ENCODE measurements around the gene TMEM95. TPM values are rescaled to one million over a fixed set of nuclear protein-coding genes. Genes with fewer than 3 reads are reported as not detected.

Gene TMEM95
- total and polyA plus RNA-seq, 2 of the 8 experiments (the other 6 are each of a cell fraction or from before 2014, with no cell fraction given) = not detected

DNA sequence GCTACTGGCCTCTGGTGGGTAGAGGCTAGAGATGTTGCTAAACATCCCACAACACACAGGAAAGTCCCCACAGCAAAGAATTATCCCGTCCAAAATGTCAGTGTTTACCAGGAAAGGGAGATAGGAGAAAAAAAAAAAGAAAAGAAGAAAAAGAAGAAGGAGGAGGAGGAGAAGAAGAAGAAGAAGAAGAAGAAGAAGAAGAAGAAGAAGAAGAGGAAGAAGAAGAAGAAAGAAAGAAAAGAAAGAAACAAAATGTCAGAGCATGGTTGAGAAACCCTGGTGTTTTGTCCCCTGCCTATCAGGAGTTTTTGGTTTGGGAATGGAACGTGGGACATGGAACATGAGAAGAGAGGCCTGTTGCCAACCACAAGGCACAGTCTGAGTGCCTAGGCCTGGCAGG, 2.4 kb downstream of the TMEM95 start:
- Histone ChIP-seq H2AK5ac (ENCODE audit: low read depth, low read length) (no peak overlapping the region; the same call in 1 of the 2 replicates), H3K23me2 (ENCODE audit: low read depth, low read length) (no peaks in the 10 kb centered on the region; the same call in 1 of the 2 replicates), H4K8ac (ENCODE audit: extremely low read depth, insufficient read depth, low read length) (no peak overlapping the region), H2BK12ac (ENCODE audit: low read depth, low read length) (no peak overlapping the region), H4K91ac (replicated peaks; ENCODE audit: insufficient read length, low read length) (no peak overlapping the region), H3K9ac (replicated peaks in 1 of 4; ENCODE audit: extremely low read depth in 1 of 4, low read depth in 3 of 4, low read length in 3 of 4) (no peak overlapping the region), H3K4me2 (ENCODE audit: insufficient read depth in 1 of 2, low read depth in 2 of 2, low read length in 2 of 2) (no peak overlapping the region), H3K18ac (ENCODE audit: extremely low read depth, low read length) (no peak overlapping the region), H3K4ac (replicated peaks; ENCODE audit: insufficient read length, low read depth, low read length) (no peak overlapping the region), H3K23ac (ENCODE audit: insufficient read length) (no peak overlapping the region), H3K56ac (replicated peaks; ENCODE audit: insufficient read length, low read depth, low read length) (no peak overlapping the region), H3K4me3 (ENCODE audit: extremely low read depth in 1 of 4, insufficient read depth in 2 of 4, low read depth in 3 of 4, low read length in 4 of 4) (no peak overlapping the region), H2BK15ac (ENCODE audit: low read length) (no peak overlapping the region), H2AFZ (ENCODE audit: low read length) (no peak overlapping the region), H4K20me1 (replicated peaks in 1 of 2; ENCODE audit: control insufficient read depth in 1 of 2, insufficient read depth in 2 of 2, low read length in 2 of 2) (no peaks in the 10 kb centered on the region), H4K5ac (ENCODE audit: insufficient read length, low read depth, low read length) (no peak overlapping the region), H3K14ac (ENCODE audit: insufficient read length) (no peak overlapping the region), H3K36me3 (ENCODE audit: control insufficient read depth in 2 of 4, insufficient read depth in 4 of 4, low read length in 3 of 4) (no peaks in the 10 kb centered on the region), H2BK5ac (ENCODE audit: low read depth, low read length) (no peak overlapping the region), H3K9me3 (ENCODE audit: insufficient read depth in 2 of 2, low read depth in 1 of 2, low read length in 1 of 2) (no peaks in the 10 kb centered on the region), H3K79me2 (ENCODE audit: control insufficient read depth in 1 of 2, insufficient read depth in 2 of 2, low read length in 2 of 2) (no peaks in the 10 kb centered on the region), H3K27me3 (replicated peaks in 1 of 4; ENCODE audit: control insufficient read depth in 3 of 4, extremely low read depth in 1 of 4, insufficient read depth in 3 of 4, low read length in 3 of 4) (no peaks in the 10 kb centered on the region), H3K27ac (ENCODE audit: low read depth, low read length) (no peak overlapping the region), H3K4me1 (replicated peaks in 1 of 4; ENCODE audit: control insufficient read depth in 3 of 4, insufficient read depth in 4 of 4, low read length in 3 of 4) (peaks cover 0 to 7% (median 2%) of the 10 kb centered on the region in 4 experiments; a peak in 5 of 7 replicates), H3K79me1 (ENCODE audit: low read depth, low read length) (no peaks in the 10 kb centered on the region), H2BK20ac (ENCODE audit: low read length) (no peak overlapping the region), H2BK120ac (replicated peaks; ENCODE audit: low read depth, low read length) (no peak overlapping the region)
- no peak for DNase-seq (ENCODE audit: low read depth in 1 of 2, low spot score in 2 of 2)
- CTCF ChIA-PET (ENCODE audit: partially characterized antibody) = interaction anchor here (0.6 to 1.9 kb wide), 3 partner anchors 14 to 52 kb away, joined by 3 to 8 read pairs (median 3); partner anchors contain the start of gene PLSCR3
- POLR2A ChIA-PET (ENCODE audit: partially characterized antibody) = interaction anchor here (0.6 to 2.2 kb wide), 2 partner anchors 43 to 128 kb away, joined by 3 to 8 read pairs; partner anchors contain the start of gene POLR2A
- no peak for FAIRE-seq
- 78% methylated on average over 2 of the region's 2 CpGs; no CpG with 5 or more reads in 1 of the 2 experiments for WGBS, 2 experiments (ENCODE audit: extremely low coverage in 1 of 2, insufficient coverage in 1 of 2, insufficient read length in 1 of 2, insufficient replicate concordance in 2 of 2, low coverage in 1 of 2, low lambda C conversion rate in 2 of 2, missing lambda C conversion rate in 1 of 2)
- TF ChIP-seq ASH2L (IDR thresholded peaks at IDR 0.05; ENCODE audit: low read length) = no peak
- TF ChIP-seq CREB1 (IDR thresholded peaks at IDR 0.05) = no peak
- TF ChIP-seq POLR2AphosphoS5 (IDR thresholded peaks at IDR 0.05; ENCODE audit: low read depth, low read length) = no peak
- no peak for TF ChIP-seq JUN (IDR thresholded peaks at IDR 0.05; ENCODE audit: low read depth, low read length)
- TF ChIP-seq, protein P1, sequence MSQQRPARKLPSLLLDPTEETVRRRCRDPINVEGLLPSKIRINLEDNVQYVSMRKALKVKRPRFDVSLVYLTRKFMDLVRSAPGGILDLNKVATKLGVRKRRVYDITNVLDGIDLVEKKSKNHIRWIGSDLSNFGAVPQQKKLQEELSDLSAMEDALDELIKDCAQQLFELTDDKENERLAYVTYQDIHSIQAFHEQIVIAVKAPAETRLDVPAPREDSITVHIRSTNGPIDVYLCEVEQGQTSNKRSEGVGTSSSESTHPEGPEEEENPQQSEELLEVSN (IDR thresholded peaks at IDR 0.05) = no peak
- no peak for TF ChIP-seq MAX (IDR thresholded peaks at IDR 0.05)
- TF ChIP-seq CBX5 (IDR thresholded peaks at IDR 0.05; ENCODE audit: low read depth, low read length) = no peak
- TF ChIP-seq EP300 (IDR thresholded peaks at IDR 0.05; ENCODE audit: borderline replicate concordance in 1 of 2, low read depth in 2 of 2, low read length in 2 of 2) = no peak
- TF ChIP-seq TCF12 (IDR thresholded peaks at IDR 0.05; ENCODE audit: low read depth, low read length) = no peak
- TF ChIP-seq SUZ12 (IDR thresholded peaks at IDR 0.05; ENCODE audit: low read length) = no peak
- no peak for TF ChIP-seq MAFK (IDR thresholded peaks at IDR 0.05; ENCODE audit: low read depth, low read length)
- no peak for TF ChIP-seq ATF2 (IDR thresholded peaks at IDR 0.05; ENCODE audit: low read length)

All from H1 (cell line).